Measurements from ENCODE around the gene ERFE. TPM values are rescaled to one million over a fixed set of nuclear protein-coding genes. Genes with fewer than 3 reads are reported as not detected.

Gene ERFE
- polyA plus RNA-seq, 4 donors = 0.70 to 7.7 (median 5.0) TPM

DNA sequence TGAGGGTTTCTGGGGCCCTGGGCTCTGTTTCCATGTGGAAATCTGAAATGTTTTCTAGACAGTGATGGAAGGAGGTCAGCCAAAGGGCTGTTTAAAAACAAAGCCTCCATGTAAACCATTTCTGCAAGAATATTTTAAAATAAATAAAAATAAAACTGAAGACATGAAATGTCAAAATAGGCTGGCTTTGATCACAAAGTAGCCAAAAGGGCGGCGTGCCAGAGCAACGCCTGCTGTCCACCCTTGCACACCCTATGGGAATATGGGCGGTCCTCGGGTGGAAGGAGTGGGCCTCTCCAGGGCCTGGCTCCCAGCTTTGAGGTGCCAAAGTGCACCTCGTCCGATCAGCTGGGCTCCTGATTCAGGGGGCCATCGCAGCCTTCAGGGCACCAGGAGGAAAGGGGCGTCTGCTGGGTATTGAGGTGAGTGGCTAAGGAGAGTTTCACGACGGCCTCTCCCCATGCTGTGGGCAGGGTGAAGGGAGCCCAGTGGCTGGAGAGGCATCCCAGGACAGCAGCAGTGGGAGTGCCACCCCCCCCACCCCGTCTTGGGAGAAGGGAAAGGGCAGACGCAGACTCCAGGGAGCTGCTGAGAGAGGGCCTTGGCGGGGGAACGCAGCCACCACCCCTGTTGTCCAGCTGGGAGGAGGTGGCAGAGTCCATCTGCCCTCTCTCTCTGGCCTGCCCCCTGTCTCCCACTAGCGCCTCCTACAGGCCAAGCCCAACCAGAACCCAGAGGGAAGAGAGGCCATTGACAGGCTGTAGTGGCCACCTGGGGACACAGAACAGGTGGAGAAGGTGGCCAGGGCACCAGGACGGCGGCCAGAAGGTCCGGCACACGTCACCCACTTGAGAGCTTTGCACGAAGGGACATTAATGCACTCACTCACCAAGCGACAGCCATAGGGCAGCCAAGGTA, 5.7 kb upstream of the ERFE start:
- no peak for DNase-seq (ENCODE audit: low read depth in 4 of 4, low spot score in 3 of 4)

DNA sequence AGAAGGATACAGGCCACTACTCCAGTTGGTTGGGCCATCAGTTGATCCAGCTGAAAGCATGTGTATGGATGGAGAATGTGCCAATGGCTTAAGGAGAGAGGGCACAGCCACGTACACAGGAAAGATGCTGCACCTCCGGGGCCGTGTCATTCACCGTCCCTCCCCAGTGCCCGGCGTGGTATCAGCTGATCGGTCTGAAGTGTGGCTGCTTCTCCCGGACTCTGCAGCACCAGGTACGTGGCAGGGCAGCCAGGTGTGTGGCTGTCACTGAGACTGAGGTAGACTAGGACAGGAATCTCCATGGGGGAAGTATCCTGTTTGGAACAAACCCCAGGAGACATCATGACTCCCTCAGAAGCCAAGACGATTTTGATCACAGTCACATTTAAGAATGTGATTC, 4.2 kb upstream of the ERFE start:
- no peak for DNase-seq (ENCODE audit: low read depth in 4 of 4, low spot score in 3 of 4)

DNA sequence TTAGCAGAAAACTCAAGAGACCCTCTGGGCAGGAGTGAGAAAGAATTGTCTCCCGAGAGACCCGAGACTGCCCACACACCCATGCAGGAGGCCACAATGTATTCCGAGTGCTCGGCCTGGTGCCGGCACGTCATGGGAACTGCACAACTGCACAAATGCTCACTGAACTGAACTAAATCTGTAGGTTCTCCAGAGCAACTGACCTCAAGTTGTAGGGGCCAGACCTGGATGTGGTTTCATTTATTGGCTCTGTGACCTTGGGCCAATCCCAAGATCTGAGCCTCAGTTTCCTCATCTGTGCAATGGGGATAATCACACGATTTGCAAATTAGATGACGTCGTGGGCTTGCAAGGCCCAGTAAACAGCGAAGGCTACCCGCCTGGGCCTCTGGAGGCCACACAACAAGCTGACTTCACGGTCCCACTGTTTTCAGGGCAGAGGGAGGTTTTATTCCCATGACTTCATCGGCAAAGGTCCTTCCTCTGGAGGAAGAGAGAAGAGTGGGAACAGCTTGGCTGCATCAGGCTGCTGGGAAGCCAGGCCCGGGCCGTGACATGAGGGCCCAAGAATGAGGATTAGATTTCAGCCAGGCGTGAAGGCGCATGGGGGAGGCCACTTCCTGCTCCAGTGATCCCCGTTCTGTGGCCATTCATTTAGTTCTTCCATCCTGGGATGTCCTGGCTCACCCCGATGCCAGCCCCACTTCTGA, 3.6 kb upstream of the ERFE start:
- DNase-seq (ENCODE audit: low read depth in 4 of 4, low spot score in 3 of 4) = peak; percentile 75 to 81 (median 75)

DNA sequence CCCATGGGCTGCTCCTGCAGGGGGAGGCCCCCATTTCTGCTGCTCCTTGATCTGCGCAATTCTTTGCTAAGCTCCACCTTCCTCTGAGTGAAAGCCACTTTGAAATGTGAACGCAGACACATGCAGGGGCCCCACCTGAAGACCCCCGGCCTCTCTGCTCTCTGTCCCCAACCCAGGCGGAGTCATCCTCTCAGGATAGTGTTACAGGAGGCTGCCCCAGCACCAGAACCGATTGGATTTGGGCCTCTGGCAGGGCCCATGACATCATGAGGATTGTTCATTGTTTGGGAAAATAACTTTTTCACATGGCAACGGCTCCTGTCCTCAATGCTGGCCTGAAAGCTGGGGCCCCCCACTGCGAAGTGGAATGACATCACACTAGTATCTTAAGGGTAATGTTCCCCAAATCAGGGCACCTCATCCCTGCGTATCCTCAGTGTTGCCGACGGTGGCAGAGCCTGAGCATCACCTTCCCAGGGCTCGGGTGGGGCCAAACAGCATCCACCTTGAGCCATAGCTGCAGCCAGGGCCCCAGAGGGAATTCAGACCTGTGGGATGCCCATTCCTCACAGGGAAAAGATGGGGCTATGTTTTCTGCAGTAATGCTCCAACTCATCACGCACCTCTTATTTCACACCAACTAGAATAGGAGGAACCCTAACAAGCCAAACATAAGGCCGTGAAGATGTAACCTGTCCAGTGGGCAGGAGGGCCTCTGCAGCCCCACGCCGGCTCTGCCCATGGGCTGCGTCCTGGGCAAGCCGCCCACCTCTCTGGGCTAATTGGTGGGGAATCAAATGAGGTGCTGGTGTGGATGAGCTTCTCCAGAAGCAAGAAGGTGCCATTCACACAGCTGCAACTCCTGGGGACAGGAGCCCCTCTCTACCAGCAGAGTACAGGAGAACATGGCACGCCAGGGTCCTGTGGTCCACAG, 2.7 kb upstream of the ERFE start:
- DNase-seq (ENCODE audit: low read depth in 4 of 4, low spot score in 3 of 4) = no peak

DNA sequence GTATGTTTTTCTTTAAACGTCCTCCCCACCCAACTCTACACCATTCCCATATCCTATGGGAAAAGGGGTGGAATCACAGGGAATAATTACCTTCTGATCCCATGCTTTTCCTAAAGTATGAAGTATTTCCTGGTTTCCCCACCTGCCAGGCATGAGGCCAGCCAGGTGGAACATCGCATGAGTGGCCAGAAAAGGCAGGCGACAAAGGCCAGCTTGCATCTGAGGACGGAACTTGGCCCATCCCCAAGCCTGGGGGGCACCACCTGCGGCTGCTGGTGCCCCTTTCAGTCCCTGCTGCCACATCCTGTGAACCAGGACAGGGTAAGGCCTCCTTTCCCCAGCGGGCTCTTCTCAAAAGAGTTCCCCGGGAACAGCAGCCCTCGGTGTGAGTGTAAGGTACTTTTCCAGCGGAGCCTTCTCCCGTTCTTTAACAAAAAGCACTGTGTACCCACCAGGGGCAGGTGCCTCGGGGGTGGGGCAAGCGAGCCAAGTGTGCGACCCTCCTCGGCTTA, 1.2 kb upstream of the ERFE start:
- no peak for DNase-seq (ENCODE audit: low read depth in 4 of 4, low spot score in 3 of 4)

DNA sequence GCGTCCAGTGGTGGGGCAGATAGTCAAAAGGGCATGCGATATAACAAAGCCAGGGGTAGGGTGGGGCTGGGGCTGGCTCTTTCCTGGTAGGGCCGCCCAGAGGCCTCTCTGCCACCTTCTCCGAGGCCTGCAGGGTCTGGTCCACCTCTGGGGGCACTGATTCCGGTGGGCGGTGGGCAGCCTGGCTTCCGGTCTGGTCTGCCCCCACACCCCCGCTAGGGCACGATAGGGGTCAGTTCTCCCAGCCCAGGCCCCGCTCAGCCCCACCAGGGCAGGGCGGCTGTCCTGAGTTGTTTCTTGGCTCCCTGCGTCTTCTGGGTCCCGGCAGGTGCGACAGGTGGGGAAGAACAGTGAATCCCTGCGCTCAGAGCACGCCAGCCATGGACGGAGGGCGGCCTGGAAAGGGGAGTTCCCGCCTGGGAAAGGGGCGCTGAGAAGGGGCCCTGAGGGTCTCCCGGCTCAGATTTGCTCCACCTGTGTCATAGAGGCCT, 707 bp upstream of the ERFE start:
- DNase-seq (ENCODE audit: low read depth in 4 of 4, low spot score in 3 of 4) = no peak

DNA sequence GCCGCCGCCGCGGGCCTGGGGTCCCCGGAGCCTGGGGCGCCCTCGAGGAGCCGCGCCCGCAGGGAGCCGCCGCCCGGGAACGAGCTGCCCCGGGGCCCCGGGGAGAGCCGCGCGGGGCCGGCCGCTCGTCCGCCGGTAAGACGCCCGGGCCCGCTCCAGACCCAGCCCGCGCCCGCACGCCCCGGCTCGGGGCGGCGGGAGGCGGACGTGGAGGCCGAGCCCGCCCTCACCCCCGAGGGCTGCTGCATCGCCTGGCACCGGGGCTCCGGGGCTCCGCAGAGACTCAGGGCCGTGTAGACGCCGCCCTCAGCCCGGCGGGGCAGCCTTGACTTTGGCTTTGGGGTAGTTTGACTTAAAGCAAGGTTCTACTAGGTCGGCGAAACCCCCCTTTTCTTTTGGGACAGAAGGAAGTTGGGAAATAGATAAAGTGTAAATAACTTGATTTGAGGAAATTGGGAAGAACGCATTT, 335 bp downstream of the ERFE start:
- DNase-seq (ENCODE audit: low read depth in 4 of 4, low spot score in 3 of 4) = no peak

DNA sequence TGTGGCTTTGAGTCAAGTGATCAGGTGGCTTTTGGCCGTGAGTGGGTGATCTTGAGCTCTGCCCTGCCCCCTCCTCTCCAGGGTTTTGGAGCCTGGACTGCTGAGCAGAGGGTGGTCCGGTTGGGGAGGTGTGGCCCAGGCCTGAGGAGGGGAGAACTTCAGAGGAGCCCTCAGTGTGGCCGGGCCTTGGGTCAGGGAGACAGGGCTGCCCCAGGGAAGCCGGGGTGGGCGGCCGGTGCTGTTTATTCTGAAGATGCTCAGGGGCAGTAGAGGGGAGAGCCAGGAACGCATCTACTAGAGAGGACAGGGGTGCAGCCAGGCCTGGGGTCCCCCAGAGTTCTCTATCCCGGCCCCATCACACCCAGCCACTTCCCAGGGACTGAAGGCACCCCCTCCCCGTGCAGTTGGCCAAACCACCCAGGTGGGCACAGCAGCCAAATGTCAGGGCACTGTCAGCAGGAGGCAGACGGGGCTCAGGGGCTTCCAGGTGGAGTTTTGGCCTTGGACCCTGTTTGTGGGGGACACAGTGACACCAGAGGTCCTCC, 963 bp downstream of the ERFE start:
- no peak for DNase-seq (ENCODE audit: low read depth in 4 of 4, low spot score in 3 of 4)

DNA sequence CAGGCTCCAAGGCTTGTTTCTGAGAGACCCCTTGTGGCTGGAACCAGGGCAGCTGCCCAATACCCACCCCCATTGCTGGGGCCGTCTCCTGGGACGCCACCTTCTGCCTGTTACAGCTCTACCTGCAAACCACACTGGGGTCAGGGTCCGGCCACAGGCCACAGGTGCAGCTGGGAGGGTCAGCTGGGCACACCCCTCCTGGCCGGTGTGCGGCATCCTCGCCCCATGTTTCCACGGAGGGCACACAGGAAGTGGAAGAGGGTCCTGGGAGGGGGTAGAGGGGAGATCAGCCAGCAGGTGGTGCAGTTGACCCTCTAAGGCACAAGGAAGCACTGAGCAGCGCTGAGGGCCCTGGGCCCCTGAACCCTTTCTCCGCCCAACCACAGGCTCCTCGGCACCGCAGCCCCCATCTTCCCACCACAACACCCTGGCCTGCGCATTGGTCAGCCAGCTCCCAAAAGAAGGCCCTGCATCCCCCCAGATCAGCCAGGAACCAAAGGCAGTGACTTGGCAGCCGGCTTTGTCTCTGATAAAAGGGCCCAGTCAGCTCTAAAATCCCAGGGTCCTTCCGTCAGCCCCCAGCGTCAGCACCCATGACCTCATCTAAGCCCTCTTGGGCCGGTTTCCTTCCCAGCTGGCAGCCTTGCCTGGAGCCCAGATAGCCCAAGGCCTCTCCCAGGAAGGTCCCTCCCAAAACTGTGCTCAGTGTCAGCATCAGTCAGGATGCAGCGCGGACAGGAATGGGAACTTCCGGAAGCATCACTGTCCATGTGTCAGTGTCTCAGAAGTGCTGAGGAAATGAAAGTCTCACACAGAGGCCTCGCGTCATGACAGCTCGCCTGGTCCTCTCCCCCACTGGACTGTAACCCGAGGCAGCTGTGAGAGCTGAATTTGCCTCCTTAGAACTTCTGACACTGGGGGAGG, 1.7 kb downstream of the ERFE start:
- DNase-seq (ENCODE audit: low read depth in 4 of 4, low spot score in 3 of 4) = no peak

DNA sequence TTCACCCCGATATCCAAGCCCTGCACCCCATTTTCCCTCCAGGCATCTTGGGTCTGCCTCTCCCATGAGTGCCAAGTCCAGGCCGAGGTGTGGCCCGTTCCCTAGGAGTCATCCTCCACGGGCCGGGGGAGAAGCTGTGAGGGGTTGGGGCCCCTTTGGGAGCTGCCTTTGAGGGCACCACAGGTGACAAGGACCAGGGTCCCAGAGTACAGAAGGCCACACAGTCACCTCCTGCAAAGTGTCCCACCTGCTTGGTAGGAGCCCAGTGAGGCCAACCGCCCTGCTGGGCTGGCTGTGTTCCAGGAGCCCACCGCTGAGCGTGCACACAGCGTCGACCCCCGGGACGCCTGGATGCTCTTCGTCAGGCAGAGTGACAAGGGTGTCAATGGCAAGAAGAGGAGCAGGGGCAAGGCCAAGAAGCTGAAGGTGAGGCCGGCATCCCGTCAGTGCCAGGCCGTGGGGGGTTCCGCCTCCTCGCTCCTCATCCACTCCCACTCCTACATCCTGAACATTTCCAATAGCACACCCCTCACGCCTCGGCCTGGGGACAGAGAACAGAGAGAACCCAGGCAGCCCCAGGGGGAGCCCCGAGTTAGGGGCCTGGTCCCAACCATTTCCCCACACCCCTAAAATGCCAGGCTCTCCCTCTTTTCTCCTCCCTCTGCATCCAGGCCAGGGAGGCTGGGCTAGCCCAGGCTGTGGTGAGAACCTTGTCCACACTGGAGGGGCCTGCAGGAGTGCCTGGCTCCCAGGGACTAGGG, 2.7 kb downstream of the ERFE start:
- no peak for DNase-seq (ENCODE audit: low read depth in 4 of 4, low spot score in 3 of 4)

DNA sequence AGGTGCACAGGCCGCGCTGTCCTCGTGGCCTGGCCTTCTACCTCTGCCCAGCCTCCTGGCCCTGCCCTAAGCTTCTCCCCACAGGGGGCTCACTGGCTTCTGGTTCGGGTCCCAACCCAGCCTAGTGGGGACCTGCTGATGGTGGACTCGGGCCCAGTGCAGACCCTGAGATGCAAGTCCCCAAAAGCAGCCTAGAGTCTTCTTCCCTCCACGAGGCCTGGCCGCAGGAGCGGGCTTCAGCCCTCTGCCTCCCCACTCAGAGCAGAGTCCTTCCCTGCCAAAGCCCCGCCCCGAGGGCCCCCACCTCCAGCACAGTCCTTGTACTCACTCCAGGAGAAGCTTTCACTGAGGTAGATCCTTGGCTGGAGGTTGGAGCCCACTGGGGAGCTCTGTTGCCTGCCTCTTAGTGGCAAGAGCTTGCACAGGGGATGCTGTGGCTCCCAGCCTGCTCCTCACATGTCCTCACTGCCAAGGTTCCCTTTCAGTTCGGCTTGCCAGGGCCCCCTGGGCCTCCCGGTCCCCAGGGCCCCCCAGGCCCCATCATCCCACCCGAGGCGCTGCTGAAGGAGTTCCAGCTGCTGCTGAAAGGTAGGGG, 3.6 kb downstream of the ERFE start:
- DNase-seq (ENCODE audit: low read depth in 4 of 4, low spot score in 3 of 4) = no peak

DNA sequence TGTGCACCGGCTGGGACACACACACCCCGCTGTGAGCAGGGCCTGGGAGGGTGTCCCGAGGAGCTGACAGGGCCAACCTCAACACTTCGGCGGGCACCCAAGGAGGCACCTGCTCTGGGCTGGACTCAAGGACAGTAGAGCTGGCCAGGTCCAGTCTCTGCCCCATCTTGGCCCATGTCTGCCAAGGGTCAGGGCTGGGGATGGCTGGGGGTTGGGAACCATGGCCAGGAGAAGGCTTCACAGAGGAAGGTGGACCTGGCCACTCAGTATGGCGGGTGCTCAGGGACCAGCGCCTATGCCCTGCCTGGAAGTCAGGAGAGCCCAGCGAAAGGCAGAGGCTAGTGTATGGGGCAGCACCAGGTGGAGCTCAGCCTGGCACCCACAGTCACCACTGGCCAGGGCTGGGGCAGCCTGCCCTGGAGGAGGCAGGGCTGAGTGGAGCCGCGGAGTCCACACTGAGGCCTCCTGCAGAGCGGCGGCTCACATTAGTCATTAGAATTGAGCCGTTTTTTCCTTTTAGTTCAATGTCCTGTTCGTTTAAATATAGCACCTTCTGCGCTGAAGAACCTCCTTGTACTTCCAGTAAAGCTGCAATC, 4.2 kb downstream of the ERFE start:
- DNase-seq (ENCODE audit: low read depth in 4 of 4, low spot score in 3 of 4) = no peak

DNA sequence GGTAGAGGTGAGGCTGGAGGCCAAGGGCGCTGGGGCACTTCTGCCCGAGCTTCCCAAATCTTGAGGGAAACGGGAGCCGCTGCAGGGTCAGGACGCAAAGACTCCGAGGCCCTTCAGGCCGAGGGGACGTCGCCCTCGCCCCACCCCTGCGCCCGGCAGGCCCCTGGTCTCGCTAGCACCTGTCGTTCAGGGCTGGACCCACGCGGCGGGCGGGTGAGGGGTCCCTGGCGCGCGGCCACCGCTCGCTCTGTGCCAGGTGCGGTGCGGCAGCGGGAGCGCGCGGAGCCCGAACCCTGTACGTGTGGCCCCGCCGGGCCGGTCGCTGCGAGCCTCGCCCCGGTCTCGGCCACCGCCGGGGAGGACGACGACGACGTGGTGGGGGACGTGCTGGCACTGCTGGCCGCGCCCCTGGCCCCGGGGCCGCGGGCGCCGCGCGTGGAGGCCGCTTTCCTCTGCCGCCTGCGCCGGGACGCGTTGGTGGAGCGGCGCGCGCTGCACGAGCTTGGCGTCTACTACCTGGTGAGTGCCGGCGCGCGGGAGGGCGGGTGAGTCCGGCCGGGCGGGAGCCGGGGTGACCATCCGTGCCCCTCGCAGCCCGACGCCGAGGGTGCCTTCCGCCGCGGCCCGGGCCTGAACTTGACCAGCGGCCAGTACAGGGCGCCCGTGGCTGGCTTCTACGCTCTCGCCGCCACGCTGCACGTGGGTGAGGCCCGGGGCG, 4.9 kb downstream of the ERFE start:
- DNase-seq (ENCODE audit: low read depth in 4 of 4, low spot score in 3 of 4) = no peak

DNA sequence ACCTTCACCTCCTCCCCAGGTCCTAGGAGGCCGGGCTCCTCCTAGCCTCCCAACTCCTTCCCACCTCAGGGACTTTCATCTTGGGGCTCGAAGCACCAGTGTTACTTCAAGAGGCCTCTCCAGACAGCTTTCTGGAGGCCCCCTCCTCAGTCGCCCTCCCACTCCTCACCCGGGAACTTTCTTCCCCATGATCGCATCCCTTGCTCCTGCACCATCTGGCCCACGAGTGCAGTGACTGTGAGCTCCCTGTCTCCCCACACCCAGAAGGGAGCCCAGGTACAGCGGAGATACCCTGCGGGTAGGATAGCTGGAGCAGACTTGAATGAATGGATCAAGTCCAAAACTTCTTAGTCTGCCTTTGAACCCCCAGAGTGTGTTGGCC, 6.1 kb downstream of the ERFE start:
- DNase-seq (ENCODE audit: low read depth in 4 of 4, low spot score in 3 of 4) = no peak

DNA sequence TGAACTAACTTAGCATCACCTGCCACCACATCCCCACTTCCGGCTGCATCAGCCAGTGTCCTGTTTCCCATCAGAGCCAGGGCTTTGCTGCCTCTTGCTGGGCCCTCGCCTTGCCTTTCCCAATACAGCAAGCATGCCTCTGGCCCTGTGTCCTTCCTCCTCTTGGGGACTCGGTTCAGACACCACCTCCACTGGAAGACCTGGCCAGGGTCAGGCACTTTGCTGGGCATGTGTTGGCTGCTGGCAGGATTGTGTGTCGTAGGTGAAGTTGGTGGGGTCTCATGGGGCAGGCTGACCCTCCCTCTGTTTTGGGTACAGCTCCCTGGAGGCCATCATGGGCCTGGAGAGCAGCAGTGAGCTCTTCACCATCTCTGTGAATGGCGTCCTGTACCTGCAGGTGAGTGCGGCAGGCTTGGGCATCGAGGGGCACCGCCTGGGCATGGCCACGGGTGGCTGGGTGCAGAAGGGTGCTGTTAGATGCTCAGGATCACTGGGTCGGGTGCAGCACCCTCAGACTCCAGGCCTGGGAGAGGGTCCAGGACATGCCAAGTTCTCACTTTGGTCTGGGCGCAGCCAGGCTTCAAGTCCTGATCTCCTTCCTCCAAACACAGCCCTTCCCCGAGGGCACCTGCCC, 6.6 kb downstream of the ERFE start:
- no peak for DNase-seq (ENCODE audit: low read depth in 4 of 4, low spot score in 3 of 4)

Measured in left renal pelvis (tissue), 4 donors.